ENCODE data around the gene DDIT3. TPM values are rescaled to one million over a fixed set of nuclear protein-coding genes. Genes with fewer than 3 reads are reported as not detected.

Gene DDIT3
- total and polyA plus RNA-seq, 2 of the 4 experiments (the other 2 are of a cell fraction), result 19.4 to 54.4 TPM

DNA sequence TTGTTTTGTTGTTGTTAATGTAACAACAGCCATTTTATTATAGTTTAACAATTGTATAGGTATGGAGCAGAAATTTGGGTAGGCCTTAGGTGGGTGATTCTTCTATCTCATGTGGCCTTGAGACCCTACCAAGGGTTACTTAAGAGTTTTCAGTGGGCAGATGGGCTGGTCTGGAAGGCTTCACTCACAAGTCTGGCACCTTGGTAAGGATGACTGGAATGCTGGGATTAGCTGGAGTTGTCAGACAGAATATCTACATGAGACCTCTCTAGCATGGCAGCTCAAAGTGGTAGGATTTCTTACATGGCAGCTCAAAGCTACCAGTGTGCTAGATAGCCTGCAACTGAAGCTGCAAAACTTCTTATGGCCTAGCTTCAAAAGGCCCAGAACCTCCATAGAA, 34.6 kb downstream of the DDIT3 start (continued):
- TF ChIP-seq ELK1 (IDR thresholded peaks at IDR 0.05; ENCODE audit: borderline replicate concordance, low read depth, low read length), result no peak
- TF ChIP-seq CEBPB (IDR thresholded peaks at IDR 0.05; ENCODE audit: low read depth, low read length), result no peak
- no peak for TF ChIP-seq MAFK (IDR thresholded peaks at IDR 0.05; ENCODE audit: low read depth, low read length)
- TF ChIP-seq NFE2L2 (IDR thresholded peaks at IDR 0.05; ENCODE audit: low read depth, low read length), result no peak
- no peak for TF ChIP-seq FOS (IDR thresholded peaks at IDR 0.05; ENCODE audit: low read depth, low read length)
- no peak for TF ChIP-seq BHLHE40 (IDR thresholded peaks at IDR 0.05; ENCODE audit: low read depth, low read length)
- TF ChIP-seq MAZ (IDR thresholded peaks at IDR 0.05; ENCODE audit: borderline replicate concordance, low read depth, low read length), result no peak

All from IMR-90 (cell line).